SK-N-SH (cell line): ENCODE measurements around the gene ZNF3. TPM values are rescaled to one million over a fixed set of nuclear protein-coding genes. Genes with fewer than 3 reads are reported as not detected.

Experiments used
- CTCF ChIA-PET: fragments of 300-600, 350-600 bp; formaldehyde crosslinking; extraction: SDS; loops from one replicate; lab custom pipeline; 2021; lab: Yijun Ruan, JAX
- POLR2A ChIA-PET: fragments of 350-600 bp; sonication (Branson Sonifier 250); formaldehyde crosslinking; extraction: SDS; loops from one replicate; lab custom pipeline; 2020; ENCODE audit warnings: antibody characterized with exemption, inconsistent platforms; lab: Yijun Ruan, JAX
- DNase-seq: peaks from one replicate; pipeline ENCODE4 v3.0.0; 2012
- H2AFZ ChIP-seq: fragments of 200-600 bp; sonication (generic); 2 replicates; pipeline ENCODE4 v1.8.1; 2016; ENCODE audit warnings: antibody characterized with exemption, mild to moderate bottlenecking, low read depth
- H3F3A ChIP-seq: fragments of 200-600 bp; sonication (generic); replicated peaks from 2 replicates; pipeline ENCODE3; 2016; ENCODE audit warnings: antibody characterized with exemption, mild to moderate bottlenecking; ENCODE audit not compliant: insufficient read depth
- H3K27ac ChIP-seq, 2 experiments: fragments of 200-500 bp in 1 of 2; fragments of 200-600 bp in 1 of 2; sonication (Bioruptor generic) in 1 of 2; sonication (generic), shearing (Covaris generic) in 1 of 2; 2 replicates each; pipeline versions ENCODE4 v1.5.1 to v1.6.1; 2014 to 2016; ENCODE audit warnings: low read depth in 2 of 2, inconsistent platforms in 1 of 2, low read length in 1 of 2, mild to moderate bottlenecking in 1 of 2, mixed read lengths in 1 of 2
- H3K27me3 ChIP-seq: fragments of 200-600 bp; sonication (generic), shearing (Covaris generic); 2 replicates; pipeline ENCODE4 v1.6.1; 2016; ENCODE audit warnings: mixed run types; ENCODE audit not compliant: insufficient read depth
- H3K36me3 ChIP-seq, 2 experiments: fragments of 200-500 bp in 1 of 2; fragments of 200-600 bp in 1 of 2; sonication (Bioruptor generic) in 1 of 2; sonication (generic) in 1 of 2; replicated peaks in 1 of 2; 2 replicates each; pipeline versions ENCODE3 to v1.5.1; 2014 to 2016; ENCODE audit warnings: low read length in 1 of 2, mild to moderate bottlenecking in 1 of 2; ENCODE audit not compliant: insufficient read depth in 2 of 2, control insufficient read depth in 1 of 2
- H3K4me1 ChIP-seq, 2 experiments: fragments of 200-500 bp in 1 of 2; fragments of 200-600 bp in 1 of 2; sonication (Bioruptor generic) in 1 of 2; sonication (generic), shearing (Covaris generic) in 1 of 2; 2 replicates each; pipeline versions ENCODE4 v1.5.1 to v1.6.1; 2014 to 2016; ENCODE audit warnings: low read depth in 1 of 2, low read length in 1 of 2, mixed run types in 1 of 2; ENCODE audit not compliant: insufficient read depth in 2 of 2, control insufficient read depth in 1 of 2
- H3K4me2 ChIP-seq: fragments of 200-600 bp; sonication (generic), shearing (Covaris generic); 2 replicates; pipeline ENCODE4 v1.6.1; 2017; ENCODE audit warnings: mixed run types
- H3K4me3 ChIP-seq, 2 experiments: fragments of 200-500 bp in 1 of 2; fragments of 200-600 bp in 1 of 2; sonication (Bioruptor generic) in 1 of 2; sonication (generic), shearing (Covaris generic) in 1 of 2; 2 replicates each; pipeline versions ENCODE4 v1.5.1 to v1.8.1; 2014 to 2016; ENCODE audit warnings: low read depth in 2 of 2, inconsistent platforms in 1 of 2, low read length in 1 of 2, mild to moderate bottlenecking in 1 of 2, mixed read lengths in 1 of 2, moderate library complexity in 1 of 2
- H3K79me2 ChIP-seq: fragments of 200-600 bp; sonication (generic); 2 replicates; pipeline ENCODE4 v1.8.1; 2017; ENCODE audit warnings: mild to moderate bottlenecking; ENCODE audit not compliant: insufficient read depth
- H3K9ac ChIP-seq: fragments of 200-600 bp; sonication (generic); 2 replicates; pipeline ENCODE4 v1.6.1; 2017; ENCODE audit warnings: mixed run types
- H3K9me2 ChIP-seq: fragments of 200-600 bp; sonication (generic); 2 replicates; pipeline ENCODE4 v1.6.1; 2017; ENCODE audit warnings: mixed run types
- H3K9me3 ChIP-seq: fragments of 200-600 bp; sonication (generic); 2 replicates; pipeline ENCODE4 v1.6.1; 2017; ENCODE audit warnings: mixed run types, mild to moderate bottlenecking, moderate library complexity
- H4K20me1 ChIP-seq: fragments of 200-600 bp; sonication (generic); 2 replicates; pipeline ENCODE4 v1.6.1; 2017; ENCODE audit warnings: mild to moderate bottlenecking, mixed run types; ENCODE audit not compliant: insufficient read depth
- FOSL2 ChIP-seq: IDR thresholded peaks from 2 replicates; pipeline ENCODE4 v1.4.0; 2012; ENCODE audit warnings: low read depth, mild to moderate bottlenecking, moderate library complexity, borderline replicate concordance
- FOXJ3 ChIP-seq: sonication (generic); formaldehyde crosslinking; IDR thresholded peaks from 2 replicates; pipeline ENCODE4 v1.5.1; 2020; ENCODE audit warnings: mild to moderate bottlenecking, missing genetic modification reagents
- GABPA ChIP-seq: IDR thresholded peaks from 2 replicates; pipeline ENCODE4 v1.4.0; 2012; ENCODE audit warnings: low read depth, mild to moderate bottlenecking
- GATA2 ChIP-seq: sonication (generic); formaldehyde crosslinking; IDR thresholded peaks from 2 replicates; pipeline ENCODE4 v1.5.0; 2020; ENCODE audit warnings: mild to moderate bottlenecking, missing genetic modification reagents
- IRF3 ChIP-seq: fragments of 150-350 bp; IDR thresholded peaks from 2 replicates; pipeline ENCODE4 v1.6.1; 2016; ENCODE audit warnings: mild to moderate bottlenecking, low read depth, low read length
- JUND ChIP-seq: IDR thresholded peaks from 2 replicates; pipeline ENCODE4 v1.4.0; 2012
- MEF2A ChIP-seq: IDR thresholded peaks from 2 replicates; pipeline ENCODE4 v1.4.0; 2012; ENCODE audit warnings: low read depth, borderline replicate concordance
- MXI1 ChIP-seq: IDR thresholded peaks from 2 replicates; pipeline ENCODE4 v1.6.1; 2012; ENCODE audit warnings: mild to moderate bottlenecking, low read depth, low read length, improper control_type of control experiment
- NFIC ChIP-seq: IDR thresholded peaks from 2 replicates; pipeline ENCODE4 v1.4.0; 2012; ENCODE audit warnings: borderline replicate concordance
- PBX3 ChIP-seq: IDR thresholded peaks from 2 replicates; pipeline ENCODE4; 2012
- RCOR1 ChIP-seq: fragments of 150-350 bp; IDR thresholded peaks from 2 replicates; pipeline ENCODE4 v1.6.1; 2017; ENCODE audit warnings: antibody characterized with exemption, low read length
- RFX5 ChIP-seq: IDR thresholded peaks from 2 replicates; pipeline ENCODE4 v1.6.1; 2012; ENCODE audit warnings: mild to moderate bottlenecking, improper control_type of control experiment, low read length
- RXRA ChIP-seq: IDR thresholded peaks from 2 replicates; pipeline ENCODE4 v1.4.0; 2012; ENCODE audit warnings: low read depth, mild to moderate bottlenecking, borderline replicate concordance
- USF1 ChIP-seq: IDR thresholded peaks from 2 replicates; pipeline ENCODE4 v1.4.0; 2012; ENCODE audit warnings: low read depth, borderline replicate concordance
- ZBTB33 ChIP-seq: IDR thresholded peaks from 2 replicates; pipeline ENCODE4 v1.4.0; 2012; ENCODE audit warnings: low read depth, borderline replicate concordance
- whole genome bisulfite sequencing: methylation state at CpG from one replicate; pipeline ENCODE4 v1.1.6; 2017; ENCODE audit warnings: low lambda C conversion rate; 5-methylcytosine and 5-hydroxymethylcytosine counted together
- polyA plus RNA-seq, 3 experiments: library from polyadenylated mRNA; depleted of rRNA; stranded (reverse); fragments of >200 nt; gene quantifications; 2 replicates each; pipeline ENCODE4 v1.2.3, GENCODE V29; 2012
- TF ChIP-seq, protein P1 (sequence below): fragments of 150-350 bp; IDR thresholded peaks from 2 replicates; pipeline ENCODE4 v1.6.1; 2017; ENCODE audit warnings: antibody characterized with exemption, low read length, low read depth, borderline replicate concordance

The ZNF3 gene
- polyA plus RNA-seq, 1 of the 3 experiments (the other 2 are of a cell fraction): 30.5 TPM

DNA sequence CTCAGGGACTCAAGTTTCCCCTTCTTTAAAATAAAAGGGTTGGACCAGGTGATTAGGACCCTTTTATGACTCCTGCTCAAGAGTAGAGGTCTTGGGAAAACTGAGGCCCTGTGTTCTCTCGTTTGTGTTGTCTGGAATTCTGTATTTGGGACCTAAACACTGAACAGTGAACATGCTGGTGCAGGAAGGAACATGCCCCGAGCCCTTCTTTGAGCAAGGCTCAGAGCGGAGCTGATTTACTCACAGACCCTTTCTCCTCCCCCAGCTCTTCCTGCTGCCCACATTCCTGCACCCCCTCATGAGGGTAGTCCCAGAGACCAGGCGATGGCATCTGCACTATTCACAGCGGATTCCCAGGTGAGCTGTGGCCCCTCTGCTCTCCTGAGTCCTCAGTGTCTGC, 51.9 kb downstream of the ZNF3 start:
- no peaks in the 10 kb centered on the region for H3K27me3 ChIP-seq
- H3K9me2 ChIP-seq: no peaks in the 10 kb centered on the region
- H2AFZ ChIP-seq: no peak overlapping the region
- CTCF ChIA-PET: interaction anchor here (0.7 to 1.6 kb wide), 6 partner anchors 10 to 116 kb away, joined by 3 to 5 read pairs (median 4); partner anchors contain the start of gene ZSCAN21
- H3K27ac ChIP-seq: no peak overlapping the region
- H3K36me3 ChIP-seq: peaks cover 55 to 60% of the 10 kb centered on the region in 2 experiments
- H3K4me2 ChIP-seq: no peak overlapping the region
- DNase-seq: no peak
- no peaks in the 10 kb centered on the region for H3K4me1 ChIP-seq
- 92% methylated on average over 5 of the region's 5 CpGs for WGBS
- H3K9ac ChIP-seq: no peak overlapping the region
- no peaks in the 10 kb centered on the region for H4K20me1 ChIP-seq
- no peak overlapping the region for H3K4me3 ChIP-seq
- POLR2A ChIA-PET: interaction anchor here (0.7 to 1.2 kb wide), 2 partner anchors 10 to 13 kb away, joined by 4 read pairs; no protein-coding TSS in a partner anchor
- H3F3A ChIP-seq: peaks cover 19% of the 10 kb centered on the region
- H3K9me3 ChIP-seq: no peaks in the 10 kb centered on the region
- no peak for TF ChIP-seq GATA2 (CRISPR knock-in tag)
- TF ChIP-seq FOXJ3 (CRISPR knock-in tag): no peak
- TF ChIP-seq FOSL2: no peak
- no peak for TF ChIP-seq RCOR1
- TF ChIP-seq NFIC: no peak
- TF ChIP-seq USF1: no peak
- no peak for TF ChIP-seq ZBTB33
- TF ChIP-seq, protein P1, sequence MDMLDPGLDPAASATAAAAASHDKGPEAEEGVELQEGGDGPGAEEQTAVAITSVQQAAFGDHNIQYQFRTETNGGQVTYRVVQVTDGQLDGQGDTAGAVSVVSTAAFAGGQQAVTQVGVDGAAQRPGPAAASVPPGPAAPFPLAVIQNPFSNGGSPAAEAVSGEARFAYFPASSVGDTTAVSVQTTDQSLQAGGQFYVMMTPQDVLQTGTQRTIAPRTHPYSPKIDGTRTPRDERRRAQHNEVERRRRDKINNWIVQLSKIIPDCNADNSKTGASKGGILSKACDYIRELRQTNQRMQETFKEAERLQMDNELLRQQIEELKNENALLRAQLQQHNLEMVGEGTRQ: no peak
- H3K79me2 ChIP-seq: peaks cover 16% of the 10 kb centered on the region

DNA sequence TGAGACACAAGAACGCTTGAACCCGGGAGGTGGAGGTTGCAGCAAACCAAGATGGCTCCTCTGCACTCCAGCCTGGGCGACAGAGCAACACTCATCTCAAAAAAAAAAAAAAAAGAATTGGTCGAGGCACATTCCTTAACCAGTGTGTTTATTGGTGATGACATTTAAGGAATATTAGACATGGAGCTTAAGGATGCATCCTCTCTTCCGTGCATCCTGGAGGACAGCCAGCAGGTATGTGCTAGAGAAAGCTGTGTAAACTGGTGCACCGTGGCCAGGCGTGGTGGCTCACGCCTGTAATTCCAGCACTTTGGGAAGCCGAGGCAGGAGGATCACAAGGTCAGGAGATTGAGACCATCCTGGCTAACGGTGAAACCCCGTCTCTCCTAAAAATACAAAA, 54.3 kb downstream of the ZNF3 start:
- no peak overlapping the region for H3K4me2 ChIP-seq
- no peak overlapping the region for H2AFZ ChIP-seq
- H4K20me1 ChIP-seq: peaks cover 11% of the 10 kb centered on the region
- DNase-seq: no peak
- no peaks in the 10 kb centered on the region for H3K4me1 ChIP-seq
- POLR2A ChIA-PET: interaction anchor here (0.6 kb wide), 1 partner anchor 30 kb away, joined by 3 read pairs; no protein-coding TSS in a partner anchor
- H3K9me2 ChIP-seq: no peaks in the 10 kb centered on the region
- TF ChIP-seq FOSL2: no peak
- no peak for TF ChIP-seq IRF3
- TF ChIP-seq JUND: no peak
- no peak for TF ChIP-seq GABPA
- TF ChIP-seq RFX5: no peak
- TF ChIP-seq MXI1: no peak
- no peak for TF ChIP-seq PBX3
- TF ChIP-seq GATA2 (CRISPR knock-in tag): no peak
- TF ChIP-seq MEF2A: no peak
- no peak for TF ChIP-seq RCOR1
- TF ChIP-seq RXRA: no peak
- TF ChIP-seq, all 33 proteins: peak for 0
- peaks cover 58 to 68% of the 10 kb centered on the region in 2 experiments for H3K36me3 ChIP-seq
- H3K9me3 ChIP-seq: no peaks in the 10 kb centered on the region
- H3K27me3 ChIP-seq: no peaks in the 10 kb centered on the region
- no peak overlapping the region for H3K4me3 ChIP-seq
- peaks cover 40% of the 10 kb centered on the region for H3K79me2 ChIP-seq
- H3K9ac ChIP-seq: no peak overlapping the region
- no peak overlapping the region for H3K27ac ChIP-seq
- CTCF ChIA-PET: interaction anchor here (0.6 to 1.3 kb wide), 3 partner anchors 25 to 33 kb away, joined by 3 to 4 read pairs (median 3); no protein-coding TSS in a partner anchor
- H3F3A ChIP-seq: peaks cover 7% of the 10 kb centered on the region
- WGBS: 95% methylated on average over 11 of the region's 11 CpGs
